GM21737 (cell line): ENCODE measurements around the gene RSU1.

Source experiments
- ATAC-seq: cut with Tn5 transposase; IDR thresholded peaks from one replicate; pipeline ENCODE4 v1.9.1; 2021; ENCODE audit warnings: mild to moderate bottlenecking, moderate library complexity; ENCODE audit not compliant: unreplicated experiment

The RSU1 gene

GRCh38 chr10:16685551-16685950, 131.7 kb downstream of the RSU1 start:
- ATAC-seq, result no peak

- ATAC-seq, result no peak
Measured at GRCh38 chr10:16681521-16681920, 135.7 kb downstream of the RSU1 start.

GRCh38 chr10:16679511-16679910, 137.7 kb downstream of the RSU1 start:
- ATAC-seq, result no peak

- ATAC-seq, result no peak
Measured at GRCh38 chr10:16675334-16675733, 141.9 kb downstream of the RSU1 start.

- no peak for ATAC-seq
Measured at GRCh38 chr10:16674147-16674703, 143.0 kb downstream of the RSU1 start.

DNA sequence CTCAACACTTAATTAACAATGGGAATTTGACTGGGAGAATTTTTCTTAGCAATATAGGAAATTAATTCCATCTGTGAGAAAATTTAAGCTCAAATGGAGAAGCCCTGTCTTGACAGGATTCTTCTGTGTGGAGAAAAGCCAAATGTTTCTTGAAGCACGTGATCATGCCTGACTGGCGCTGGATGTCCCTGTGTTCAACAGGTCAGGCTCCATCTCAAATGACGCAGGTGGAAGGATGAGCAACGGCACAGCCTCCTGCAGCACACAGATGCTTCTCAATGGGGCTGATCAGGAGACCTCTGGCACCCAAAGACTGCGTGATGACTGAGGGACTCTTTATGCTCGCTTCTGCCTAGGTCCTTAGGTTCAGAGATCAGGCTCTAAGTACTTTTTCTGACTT, 143.8 kb downstream of the RSU1 start:
- ATAC-seq, result no peak

GRCh38 chr10:16663444-16663843, 153.8 kb downstream of the RSU1 start:
- no peak for ATAC-seq

- ATAC-seq, result no peak
Measured at GRCh38 chr10:16662923-16663322, 154.3 kb downstream of the RSU1 start.

GRCh38 chr10:16656895-16657294, 160.3 kb downstream of the RSU1 start:
- ATAC-seq, result no peak

GRCh38 chr10:16653224-16653623, 164.0 kb downstream of the RSU1 start:
- no peak for ATAC-seq

GRCh38 chr10:16652154-16652553, 165.1 kb downstream of the RSU1 start:
- no peak for ATAC-seq

- no peak for ATAC-seq
Measured at GRCh38 chr10:16649757-16650156, 167.5 kb downstream of the RSU1 start.

DNA sequence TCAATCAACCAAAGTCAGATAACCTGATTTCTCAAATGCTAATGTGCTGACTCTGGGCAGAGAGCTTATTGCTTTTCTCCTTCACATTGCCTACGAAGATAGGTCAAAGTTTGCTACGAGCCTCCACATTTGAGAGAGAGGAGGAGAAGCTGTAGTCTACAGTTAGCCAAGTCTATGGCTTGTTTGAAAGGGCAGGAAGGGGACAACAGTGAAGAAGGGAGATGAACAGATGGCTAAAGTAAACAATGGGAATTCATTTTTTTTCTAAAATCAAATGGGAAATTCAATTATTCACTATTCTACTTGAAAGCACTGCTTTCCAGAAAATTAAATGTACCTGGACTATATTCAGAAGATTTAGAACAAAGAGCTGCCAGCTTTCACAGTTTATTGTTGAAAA, 168.9 kb downstream of the RSU1 start:
- ATAC-seq, result no peak

DNA sequence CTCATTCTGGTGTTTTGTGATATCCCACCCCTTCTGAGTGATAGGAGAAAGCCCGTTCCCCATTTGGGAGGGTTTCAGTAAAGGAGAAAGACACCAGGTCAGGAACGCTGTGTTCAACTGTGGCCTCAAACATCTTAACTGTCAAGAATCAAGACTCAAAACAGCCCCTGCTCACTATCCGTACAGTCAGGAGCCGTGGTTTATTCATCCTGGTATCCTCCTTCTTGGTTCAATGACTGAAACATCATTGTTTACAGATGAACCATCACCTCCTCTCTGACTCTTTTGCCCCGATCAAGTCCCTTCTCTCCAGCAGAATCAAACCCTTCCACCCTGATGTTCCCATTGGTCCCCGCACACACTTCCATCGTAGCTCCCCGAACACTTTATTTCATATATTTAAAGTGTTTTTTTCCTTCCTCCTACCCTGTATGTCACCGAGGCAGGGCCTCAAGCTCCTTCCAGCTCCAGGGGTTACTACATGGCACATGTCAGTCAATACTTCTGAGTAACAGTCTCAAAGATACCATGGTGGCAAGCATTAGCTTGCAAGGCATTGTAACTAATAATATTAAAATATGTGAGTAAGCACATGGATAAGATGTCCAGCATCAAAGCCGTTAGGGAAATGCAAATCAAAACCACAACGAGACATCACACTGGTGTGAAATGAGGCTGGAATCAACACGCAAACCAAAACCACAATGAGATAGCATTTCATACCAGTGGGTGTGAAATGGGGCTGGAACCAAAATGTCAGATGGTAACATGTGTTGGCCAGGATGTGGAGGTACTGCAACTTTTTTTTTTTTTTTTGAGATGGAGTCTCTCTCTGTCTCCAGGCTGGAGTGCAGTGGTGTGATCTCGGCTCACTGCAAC, 170.8 kb downstream of the RSU1 start:
- no peak for ATAC-seq

DNA sequence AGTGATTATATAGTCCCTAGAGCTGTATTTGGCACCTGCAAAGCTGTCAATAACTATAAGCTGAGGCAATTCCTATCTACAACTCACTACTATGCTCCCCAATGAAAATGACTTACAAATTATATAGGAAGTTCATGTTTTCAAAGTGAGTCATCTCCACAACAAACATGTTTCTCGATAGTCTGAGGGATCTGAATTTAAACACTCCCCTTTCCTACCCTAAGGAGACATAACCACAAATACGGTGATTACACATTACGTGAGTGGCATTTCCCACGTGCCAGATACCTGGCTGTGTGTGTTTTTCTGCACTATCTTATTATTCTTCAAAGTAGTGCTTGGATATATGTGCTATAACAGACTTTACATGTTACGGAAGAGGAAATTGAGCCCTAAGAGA, 173.1 kb downstream of the RSU1 start:
- ATAC-seq, result no peak

DNA sequence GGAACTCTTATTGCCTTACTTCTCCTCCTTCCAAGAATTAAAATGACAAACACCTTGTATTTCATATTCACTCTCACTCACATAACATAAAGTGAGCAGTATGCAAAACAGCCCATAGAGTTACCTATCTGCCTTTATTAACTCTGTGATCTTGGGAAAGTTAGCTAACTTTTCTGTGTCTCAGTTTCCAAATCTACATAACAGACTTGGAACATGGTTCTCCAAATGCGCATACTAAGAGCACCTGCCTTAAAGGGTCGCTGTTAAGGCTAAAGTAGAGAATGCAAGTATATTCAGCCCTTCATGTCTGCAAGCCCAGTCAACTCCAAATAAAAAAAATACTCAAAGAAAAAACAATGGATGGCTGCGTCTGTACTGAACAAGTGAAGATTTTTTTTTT, 173.7 kb downstream of the RSU1 start:
- ATAC-seq, result no peak

DNA sequence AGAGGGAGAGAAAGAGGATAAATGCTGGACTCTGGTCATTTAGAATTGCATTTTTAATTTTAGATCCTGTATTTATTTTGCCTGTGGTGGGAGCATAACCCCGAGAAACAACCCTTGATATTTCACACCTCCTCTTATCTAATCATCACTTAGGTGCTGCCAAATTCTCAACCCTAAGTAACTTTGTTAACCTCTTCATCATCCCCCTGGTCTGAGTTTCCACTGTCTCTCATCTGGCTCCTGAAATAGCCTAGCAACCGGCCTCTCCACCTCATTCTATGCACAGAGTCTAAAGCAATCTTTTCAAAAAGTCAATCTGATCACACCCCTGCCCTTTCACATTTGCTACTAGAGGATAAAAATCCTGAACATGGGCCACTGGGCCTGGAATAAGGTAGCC, 177.1 kb downstream of the RSU1 start:
- ATAC-seq, result no peak

DNA sequence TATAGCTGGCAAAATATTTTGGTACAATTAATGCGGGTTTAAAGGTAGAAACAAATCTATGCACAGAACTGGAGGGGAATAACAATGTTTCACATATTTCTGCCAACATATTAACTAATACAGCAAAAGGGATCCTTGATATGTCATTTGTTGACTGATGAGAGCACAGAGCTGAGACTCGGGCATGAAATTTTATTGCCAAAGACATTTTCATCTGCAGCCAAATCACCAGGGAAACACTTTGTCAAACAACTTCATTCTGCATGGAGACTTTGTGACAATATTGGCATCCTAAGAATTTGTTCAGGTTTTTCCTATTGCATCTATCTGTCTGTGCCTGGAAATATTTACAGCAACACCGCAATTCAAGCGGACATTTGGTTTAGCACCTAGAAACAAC, 177.8 kb downstream of the RSU1 start:
- ATAC-seq, result no peak

GRCh38 chr10:16632996-16633395, 184.2 kb downstream of the RSU1 start:
- ATAC-seq, result no peak

DNA sequence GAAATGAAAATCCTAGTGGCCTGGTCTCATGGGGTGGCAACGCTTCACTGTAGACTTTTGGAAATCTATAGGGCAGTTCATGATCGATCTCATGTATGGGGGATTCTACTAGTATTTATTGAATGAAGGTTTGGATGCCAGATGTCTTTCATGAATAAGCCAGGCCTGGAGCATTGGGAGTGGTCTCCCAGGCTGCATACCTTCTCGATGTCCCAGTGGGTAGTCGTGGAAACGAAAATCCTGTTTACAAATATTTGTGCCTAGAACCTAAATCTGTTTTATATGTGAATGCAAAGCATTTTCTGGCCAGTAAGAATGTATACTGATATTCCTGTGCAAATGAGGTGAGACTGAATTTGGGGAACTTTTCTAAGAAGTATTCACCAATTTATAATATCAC, 190.5 kb downstream of the RSU1 start:
- no peak for ATAC-seq

- no peak for ATAC-seq
Measured at GRCh38 chr10:16612981-16613355, 204.3 kb downstream of the RSU1 start.

DNA sequence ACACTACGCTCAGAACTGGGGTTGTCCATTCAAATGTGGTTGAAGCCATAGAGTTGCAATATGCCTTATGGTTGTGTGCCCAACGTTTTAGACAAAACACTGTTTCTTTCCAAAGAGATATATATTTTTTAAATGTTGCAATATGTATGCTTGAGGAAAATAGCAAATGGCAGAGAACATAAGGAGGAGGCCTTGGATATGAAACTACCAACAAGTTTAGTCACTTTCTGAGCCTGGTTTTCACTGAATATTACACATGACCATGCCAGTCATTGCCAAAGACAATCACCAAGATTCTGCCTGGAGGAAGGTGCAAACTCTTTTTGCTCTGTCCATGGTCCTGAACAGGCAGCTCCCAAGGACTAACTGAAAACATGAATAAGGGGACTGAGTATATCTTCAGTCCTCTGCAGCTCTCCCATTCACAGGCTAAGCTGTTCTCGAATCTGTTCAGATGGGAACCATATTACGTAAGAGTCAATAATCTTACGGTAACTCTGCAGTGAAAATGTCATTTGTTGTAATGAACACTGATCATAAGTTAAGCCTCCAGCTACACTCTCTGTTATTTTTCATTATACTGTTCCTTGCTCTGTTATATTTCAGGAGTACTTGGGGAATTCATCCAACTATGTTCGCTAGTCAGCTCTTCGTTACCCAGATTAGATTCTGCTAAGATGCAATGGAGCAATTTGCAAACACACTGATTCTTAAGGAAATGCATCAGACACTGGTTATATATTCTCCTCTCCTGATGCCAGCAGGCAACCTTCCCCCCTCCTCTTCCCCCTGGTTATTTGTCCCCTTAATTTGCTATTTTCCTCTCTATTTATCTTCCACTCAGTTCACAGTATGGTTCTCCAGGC, 204.9 kb downstream of the RSU1 start:
- ATAC-seq, result no peak
